Heart left ventricle (tissue), 13 donors: ENCODE measurements around the gene AFF3.

Experiments used
- CTCF ChIP-seq, 12 donors: fragments of 200-600 bp; sonication (generic) in 4 of 12; IDR thresholded peaks; one replicate each; pipeline versions ENCODE4 v1.5.0 to v1.8.0; 2018 to 2022; ENCODE audit warnings: antibody characterized with exemption in 12 of 12, mild to moderate bottlenecking in 5 of 12
- POLR2A ChIP-seq, 2 donors: fragments of 450-650 bp; IDR thresholded peaks; one replicate each; pipeline ENCODE4 v1.6.1; 2017; ENCODE audit warnings: antibody characterized with exemption in 2 of 2, mild to moderate bottlenecking in 2 of 2, moderate library complexity in 2 of 2
- donor health status: ischemic (EF 13 %, LVEDD 7.1; RV severe dilation, severe dysfunction).
- donor health status: DM: no; HTN: yes; CAD: no.
- donor health status: DM: no; HTN: no; CAD: no.
- donor health status: ischemic (EF 25% LVEDD 6.9; RV normal size, moderate dysfunction).
- donor health status: ischemic (EF 25% LVEDD 5.7; RV mildly dilated, moderate dysfunction).
- donor health status: ischemic (EF 35%, LVEDD 5.7; RV mildly dilated, moderate dysfunction).
- donor health status: nonischemic (EF 11% LVEDD 7.7; RV severe dilation, severe dysfunction).
- donor health status: DM: yes; HTN: yes; CAD: no.
- donor health status: PGD.
- donor health status: ischemic (EF 29% LVEDD 5.4; RV normal size, mild dysfunction).
- donor health status: nonischemic (EF 23%, LVEDD 6.1; RV moderate dilation, normal function).

GRCh38 chr2:100141906-100142305 is 484 bp downstream of the AFF3 start:
- TF ChIP-seq CTCF (IDR thresholded peaks at IDR 0.05) (no peak), POLR2A (IDR thresholded peaks at IDR 0.05) (no peak)
